Activated naive CD4-positive, alpha-beta T cell (primary cell): ENCODE results near the gene SERPINA4.

Experiments used
- DNase-seq, 4 experiments: peaks; one replicate each; lab custom pipeline; 2025; lab: John Stamatoyannopoulos, UW

Gene SERPINA4, protein sequence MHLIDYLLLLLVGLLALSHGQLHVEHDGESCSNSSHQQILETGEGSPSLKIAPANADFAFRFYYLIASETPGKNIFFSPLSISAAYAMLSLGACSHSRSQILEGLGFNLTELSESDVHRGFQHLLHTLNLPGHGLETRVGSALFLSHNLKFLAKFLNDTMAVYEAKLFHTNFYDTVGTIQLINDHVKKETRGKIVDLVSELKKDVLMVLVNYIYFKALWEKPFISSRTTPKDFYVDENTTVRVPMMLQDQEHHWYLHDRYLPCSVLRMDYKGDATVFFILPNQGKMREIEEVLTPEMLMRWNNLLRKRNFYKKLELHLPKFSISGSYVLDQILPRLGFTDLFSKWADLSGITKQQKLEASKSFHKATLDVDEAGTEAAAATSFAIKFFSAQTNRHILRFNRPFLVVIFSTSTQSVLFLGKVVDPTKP

DNA sequence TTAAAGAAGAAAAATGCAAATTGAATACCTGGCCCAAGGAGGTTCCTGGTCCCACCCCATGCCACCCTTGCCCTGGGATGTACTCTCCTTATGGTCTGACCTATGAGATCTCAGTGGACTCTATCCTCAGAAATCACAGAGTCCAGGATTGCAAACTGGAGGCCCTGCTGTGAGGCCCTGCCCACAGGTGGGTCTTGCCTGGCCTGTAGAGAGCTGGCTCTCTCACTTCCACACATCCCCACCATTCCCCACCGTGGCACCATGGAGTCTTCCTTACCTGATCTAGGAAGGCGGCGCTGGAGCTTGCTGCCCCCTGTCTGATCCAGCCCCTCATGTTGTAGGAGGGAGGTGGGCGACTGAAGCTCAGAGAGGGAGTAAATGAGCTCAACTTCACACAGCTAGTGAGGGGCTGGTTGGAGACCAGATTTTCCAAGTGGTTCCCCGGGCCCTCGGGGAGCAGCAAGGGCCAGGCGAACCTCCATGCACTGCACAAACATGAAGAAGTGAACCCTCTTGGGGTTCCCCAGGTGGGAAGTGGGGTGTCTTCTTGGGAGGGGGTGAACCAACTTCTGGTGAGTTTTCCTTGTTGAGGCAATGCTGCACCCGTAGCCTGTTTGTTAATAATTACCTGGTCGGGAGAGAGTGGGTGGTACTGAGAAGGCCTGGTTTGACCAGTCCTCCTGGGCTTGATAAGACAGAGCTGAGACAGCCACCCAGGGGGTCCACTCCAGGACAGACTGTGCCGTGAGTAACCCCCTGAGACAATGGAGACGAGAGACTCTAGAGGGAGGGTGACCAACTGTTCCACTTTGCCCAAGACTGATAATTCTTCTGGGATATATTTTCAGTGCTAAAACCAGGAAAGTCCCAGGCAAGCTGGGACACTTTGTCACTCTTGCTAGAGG is at the start of gene SERPINA4:
SERPINA4 (plus strand) TSS at position 692 of the 905 bp plus-strand sequence. CDS start 2,041 bp downstream, outside the sequence.
- DNase-seq, result no peak

DNA sequence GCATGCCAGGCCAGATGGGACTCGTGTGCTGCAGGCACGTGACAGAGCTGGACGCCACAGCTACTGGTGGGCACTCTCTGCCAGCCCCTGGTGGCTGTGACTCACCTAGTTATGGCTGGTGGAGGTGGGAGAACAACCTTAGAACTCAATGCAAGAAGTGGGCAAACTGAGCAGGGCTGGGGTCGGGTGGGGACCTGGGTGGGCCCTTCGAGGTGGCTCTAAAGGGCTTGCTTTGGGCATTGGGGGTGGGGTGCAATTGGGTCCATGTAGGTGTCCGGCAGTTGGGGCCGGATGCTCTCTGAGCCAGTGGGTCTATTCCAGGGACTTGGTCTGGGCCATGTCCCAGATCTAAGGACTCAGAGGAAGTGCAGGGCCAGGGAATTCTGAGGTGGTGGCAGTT is 46.9 kb upstream of the SERPINA4 start:
- no peak for DNase-seq

DNA sequence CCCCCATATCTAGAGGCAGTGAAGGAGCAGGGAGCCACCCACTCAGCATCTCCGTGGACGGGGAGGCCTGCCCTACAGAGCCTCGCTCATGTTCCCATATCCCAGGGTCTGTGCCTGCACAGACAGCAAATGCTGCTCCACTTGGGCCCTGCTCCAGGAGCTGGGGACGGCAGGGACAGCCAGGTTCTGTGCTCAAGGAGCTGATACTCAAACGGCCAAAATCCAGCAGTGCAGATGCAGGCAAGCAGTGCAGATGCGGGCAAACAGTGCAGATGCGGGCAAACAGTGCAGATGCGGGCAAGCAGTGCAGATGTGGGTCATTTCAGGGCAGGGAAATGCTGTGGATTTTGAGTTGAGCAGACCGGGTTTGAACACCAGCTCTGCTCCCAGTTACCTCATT is 45.8 kb upstream of the SERPINA4 start:
- DNase-seq, result no peak

DNA sequence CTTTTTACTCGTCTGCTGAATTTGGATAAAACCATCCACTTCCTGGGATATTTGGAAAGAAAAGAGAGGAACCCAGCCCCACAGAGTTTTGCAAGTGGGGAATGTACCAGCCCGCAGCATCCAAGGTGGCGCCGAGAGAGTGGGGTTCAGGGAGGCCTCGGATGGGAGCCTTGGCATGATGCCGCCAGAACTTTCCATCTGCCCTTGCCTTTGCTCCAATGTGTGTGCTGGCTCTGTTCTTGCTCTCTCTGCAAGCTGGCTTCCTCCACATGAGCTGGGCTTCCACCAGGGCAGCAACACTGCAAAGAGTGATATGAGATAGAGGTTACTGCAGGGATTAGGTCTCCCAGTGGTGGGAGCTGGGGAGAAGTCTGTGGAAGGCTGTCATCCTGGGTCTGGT is 45.4 kb upstream of the SERPINA4 start:
- no peak for DNase-seq

DNA sequence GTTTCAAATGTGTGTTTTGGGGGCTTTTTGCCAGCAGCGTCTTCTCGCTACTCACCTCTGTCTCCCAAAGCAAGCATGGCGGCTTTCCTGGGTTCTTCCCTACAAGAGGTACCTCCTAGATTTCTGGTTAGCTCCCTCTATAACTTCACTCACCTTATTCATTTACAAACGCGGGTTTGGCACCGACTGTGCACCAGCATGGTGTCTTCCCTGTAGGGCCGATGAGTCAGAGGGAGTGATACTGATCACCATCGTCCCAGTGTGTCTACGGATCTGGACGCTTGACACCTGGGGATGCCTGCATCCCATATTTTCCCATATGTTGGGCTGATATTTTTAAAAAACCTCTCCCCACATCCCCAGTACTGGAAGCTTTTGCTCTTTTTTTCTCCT is 44.0 kb upstream of the SERPINA4 start:
- DNase-seq, result no peak

DNA sequence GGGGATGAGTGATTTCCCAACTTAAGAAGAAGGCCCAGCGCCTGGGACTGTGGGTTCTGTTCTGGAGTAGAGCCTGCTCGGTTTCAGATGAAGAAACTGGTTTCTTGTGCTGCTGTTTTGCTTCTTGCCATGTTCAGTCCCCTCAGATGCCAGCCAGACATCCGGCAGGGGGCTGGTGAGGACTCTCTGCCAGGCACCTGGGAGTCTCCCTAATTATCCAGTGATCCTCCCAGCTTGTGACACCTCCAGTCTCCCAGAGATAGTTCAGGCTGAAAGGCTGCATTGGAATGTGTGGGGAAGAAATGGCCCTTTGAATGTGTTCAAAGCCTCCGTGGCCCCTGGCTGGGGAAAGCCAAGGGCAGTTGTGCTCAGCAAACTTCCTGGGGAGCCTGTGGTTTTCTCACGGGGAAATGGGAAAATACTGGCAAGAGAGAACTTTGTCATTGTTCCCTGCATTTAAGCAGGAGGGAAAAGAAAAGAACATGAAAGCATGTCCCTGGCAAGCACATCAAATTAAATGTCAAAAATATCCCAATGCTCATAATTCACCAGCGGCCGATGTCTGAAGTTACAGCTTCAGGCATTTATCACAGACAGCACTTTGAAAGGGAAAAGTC is 43.5 kb upstream of the SERPINA4 start:
- no peak for DNase-seq

DNA sequence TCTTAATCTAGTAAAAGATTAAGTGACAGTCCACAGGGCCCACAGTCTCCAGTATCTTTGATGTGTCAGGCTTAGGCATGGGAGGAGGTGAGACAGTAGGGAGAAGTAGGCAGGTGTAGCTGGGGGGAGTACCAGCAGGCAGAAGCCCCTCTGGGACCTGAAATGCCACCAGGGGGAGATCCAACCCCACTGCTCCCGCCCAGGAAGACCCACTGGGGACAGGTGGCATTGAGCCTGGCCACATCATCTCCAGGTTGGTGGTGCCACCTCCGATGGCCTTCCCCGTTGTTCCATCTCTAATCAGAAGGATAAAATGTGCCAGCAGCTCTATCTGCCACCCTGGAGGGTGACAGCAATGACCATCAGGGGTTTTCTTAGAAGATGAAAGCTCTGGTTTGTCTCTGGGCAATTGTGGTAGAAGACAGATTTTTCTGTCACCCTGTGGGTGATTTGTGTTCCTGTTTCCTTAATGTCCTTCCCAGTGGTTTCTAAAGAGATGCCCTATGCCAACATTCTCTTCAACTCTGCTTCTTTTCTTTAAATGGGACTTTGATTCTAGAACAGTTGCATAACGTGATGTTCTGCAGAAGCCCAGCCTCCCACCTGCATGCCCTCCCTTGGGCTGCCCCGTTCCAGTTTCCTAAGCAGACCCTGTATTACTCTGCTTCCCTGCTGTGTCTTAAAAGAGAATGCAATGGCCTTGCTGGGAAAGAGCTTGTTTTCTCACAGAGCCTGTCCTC is 39.7 kb upstream of the SERPINA4 start:
- no peak for DNase-seq

DNA sequence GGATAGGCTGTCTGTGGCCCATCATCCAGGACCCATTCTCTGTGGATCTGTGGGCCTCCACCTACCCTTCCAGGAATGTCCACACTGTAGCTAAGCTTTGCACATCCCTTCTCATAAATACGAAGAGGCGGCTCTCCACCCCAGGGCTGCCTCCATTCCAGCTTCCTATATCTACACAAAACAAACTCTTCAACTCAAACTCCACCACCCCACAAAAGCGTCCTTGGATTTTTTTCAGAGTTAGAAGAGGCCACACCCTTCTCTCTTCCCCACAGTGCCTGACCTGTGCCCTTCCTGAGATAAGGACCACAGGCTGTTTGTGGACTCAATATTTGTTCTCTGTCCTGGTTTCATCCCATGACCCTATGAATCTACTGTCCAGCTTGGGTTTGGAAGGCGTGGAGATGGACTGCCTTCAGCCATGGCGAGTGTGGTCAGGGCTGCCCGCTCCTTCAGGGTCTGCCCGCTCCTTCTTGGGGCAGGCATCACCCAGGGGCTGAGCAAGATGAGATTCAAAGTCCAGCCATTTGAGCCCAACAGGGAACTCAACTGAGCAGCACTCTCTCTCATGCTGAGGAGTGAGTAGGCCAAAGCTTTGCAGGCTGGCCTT is 39.0 kb upstream of the SERPINA4 start:
- no peak for DNase-seq

DNA sequence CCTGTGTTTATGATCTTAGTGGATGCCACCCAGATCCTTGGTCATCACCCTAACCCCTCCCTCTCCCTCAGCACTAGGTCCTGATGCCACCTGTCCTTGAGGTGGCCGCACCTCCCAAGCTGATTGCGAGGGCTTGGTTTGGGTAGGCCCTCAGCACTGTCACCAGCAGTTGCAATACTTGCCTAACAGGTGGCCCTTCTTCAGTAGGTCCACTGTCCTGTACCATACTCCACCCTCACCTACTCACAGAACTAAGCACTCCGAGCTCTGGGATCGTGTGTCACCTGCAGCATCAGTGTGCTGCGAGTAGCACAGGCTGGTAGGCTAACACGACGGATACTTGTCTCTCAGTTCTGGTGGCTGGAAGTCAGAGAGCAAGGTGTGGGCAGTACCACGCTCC is 38.0 kb upstream of the SERPINA4 start:
- DNase-seq, result no peak

DNA sequence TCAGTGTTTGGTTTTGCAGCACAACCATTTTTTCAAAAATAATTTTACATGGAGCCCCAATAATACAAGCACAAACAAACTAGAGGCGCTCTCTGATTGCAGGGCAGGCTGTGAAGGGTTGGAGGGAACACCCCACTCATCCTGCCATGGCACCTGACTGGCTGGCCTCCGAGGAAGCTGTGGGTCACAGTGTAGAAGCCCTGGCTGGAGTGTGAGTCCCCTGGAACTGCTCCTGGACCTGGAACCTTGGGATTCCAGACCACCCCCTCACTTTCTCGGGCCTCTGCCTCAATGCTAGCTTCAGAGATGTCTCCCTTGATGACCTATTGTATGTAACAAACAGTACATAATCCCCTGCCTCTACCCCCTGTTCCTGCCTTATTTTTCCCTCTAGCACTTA is 37.1 kb upstream of the SERPINA4 start:
- DNase-seq, result no peak

DNA sequence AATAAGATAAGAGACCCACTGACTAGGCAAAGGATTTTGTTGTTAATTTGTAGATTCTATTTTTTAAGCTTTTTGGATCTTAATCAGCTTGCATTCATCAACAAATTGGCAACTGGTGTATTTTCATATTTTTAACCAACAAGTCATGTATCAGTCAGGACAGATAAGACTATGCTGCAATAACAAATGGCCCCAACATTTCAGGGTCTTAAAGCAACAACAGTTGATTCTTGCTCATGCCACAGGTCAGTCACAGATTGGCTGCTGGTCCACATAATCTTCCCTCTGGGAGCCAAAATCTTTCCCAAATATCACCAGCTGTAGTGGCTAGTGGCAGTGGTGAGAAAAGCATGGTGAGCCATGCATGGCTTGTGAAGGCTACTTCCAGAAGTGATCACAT is 30.1 kb upstream of the SERPINA4 start:
- DNase-seq, result no peak

DNA sequence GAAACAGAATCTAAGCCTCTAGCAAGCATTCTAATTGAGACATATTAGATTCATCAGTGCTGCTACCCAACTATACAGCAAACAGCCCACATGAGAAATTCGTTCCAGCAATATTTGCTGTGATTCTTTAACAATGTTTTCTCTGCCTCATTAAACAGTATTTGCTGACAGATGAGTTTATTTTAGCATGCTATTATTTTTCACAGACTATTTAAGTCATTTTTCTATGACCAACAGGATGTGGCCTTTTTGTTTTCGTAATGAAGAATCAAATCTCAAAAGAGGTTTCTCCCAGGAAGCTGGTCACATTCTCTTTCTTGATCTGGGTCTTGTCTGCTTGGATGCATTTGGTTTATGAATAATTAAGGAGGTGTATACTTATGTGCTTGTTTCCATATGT is 28.8 kb upstream of the SERPINA4 start:
- DNase-seq, result no peak

DNA sequence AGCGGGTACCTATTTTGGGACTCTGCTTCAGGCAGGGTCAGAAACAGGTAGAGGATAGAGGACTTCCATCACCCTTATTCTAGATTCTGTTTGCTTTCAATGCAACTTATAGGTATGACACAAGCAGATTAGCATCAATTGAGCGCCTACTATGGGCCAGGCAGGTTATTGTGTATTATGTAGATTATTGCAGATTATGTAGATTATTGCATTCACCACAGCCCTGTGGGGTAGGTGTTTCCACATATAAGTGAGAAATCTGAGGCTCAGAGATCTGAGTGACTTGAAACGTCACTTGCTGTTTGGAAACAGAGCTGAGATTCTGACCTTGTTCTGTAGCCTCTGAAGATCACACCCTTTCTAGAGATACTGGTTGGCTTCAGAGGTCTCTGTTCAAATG is 25.7 kb upstream of the SERPINA4 start:
- DNase-seq, result no peak

DNA sequence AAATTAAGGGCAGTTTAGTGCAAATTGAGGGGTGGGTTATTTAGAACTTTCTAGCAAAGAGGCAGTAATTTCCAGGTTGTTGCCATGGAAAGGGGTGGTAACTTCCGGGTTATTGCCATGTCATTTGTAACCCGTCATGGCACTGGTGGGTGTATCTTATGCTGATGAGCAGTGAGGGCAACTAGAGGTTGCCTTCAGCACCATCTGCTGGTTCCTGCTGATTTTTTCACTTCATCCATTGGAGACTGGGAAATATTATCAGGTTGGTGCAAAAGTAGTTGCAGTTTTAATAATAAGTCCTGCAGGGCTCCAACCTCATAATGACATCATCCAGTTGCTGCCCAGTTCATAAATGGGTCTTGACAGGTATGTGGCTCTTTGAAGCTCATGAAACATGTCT is 24.4 kb upstream of the SERPINA4 start:
- DNase-seq, result no peak

DNA sequence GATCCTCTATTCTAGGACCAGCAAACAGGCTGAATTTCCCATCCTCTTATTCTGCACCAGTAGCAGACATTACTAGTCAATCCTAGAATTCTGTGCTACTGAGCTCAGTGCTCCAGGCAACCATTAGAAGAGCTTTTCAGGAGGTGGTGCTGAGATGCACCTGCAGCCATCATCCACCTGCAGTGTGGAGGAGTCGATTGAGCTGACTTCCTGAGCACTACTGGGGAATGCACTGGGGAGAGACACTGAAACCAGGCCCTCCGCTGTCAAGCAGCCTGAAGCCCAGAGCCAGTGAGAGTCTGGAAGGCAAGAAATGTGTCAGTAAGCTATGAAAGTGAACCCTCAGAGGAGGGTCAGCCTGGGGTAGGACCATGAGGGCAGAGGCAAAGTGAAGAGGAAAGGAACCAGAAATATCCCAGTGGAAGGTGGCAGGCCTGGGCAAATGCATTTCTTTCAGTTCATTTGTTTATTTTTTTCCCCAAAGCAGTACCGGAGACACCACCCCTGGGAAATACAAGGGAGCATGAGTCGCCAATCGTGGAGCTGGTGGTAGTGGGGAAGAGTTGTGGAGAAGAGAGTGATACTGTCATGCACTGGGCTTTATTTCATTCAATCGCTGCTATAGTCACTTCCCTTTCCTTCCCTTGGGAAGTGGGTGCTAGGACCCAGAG is 23.0 kb upstream of the SERPINA4 start:
- no peak for DNase-seq

DNA sequence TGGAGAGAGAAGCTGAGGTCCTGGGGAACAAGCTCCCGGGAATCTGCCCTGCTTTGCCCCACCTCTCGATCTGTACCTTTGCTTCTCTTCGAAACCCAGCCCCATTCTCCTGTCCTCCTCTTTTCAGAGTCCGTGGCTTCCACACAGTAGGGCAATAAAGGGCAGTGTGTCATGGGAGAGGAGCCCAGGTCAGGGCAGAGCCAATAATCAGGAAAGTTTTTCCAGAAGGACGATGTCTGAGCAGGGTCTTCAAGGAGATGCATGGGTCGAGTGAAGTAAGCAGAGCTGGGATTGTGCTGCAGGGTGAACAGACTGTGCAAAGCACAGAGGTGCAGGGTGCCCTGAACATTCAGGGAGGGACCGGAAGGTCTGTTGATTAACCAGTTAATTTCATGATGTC is 22.1 kb upstream of the SERPINA4 start:
- DNase-seq, result no peak

DNA sequence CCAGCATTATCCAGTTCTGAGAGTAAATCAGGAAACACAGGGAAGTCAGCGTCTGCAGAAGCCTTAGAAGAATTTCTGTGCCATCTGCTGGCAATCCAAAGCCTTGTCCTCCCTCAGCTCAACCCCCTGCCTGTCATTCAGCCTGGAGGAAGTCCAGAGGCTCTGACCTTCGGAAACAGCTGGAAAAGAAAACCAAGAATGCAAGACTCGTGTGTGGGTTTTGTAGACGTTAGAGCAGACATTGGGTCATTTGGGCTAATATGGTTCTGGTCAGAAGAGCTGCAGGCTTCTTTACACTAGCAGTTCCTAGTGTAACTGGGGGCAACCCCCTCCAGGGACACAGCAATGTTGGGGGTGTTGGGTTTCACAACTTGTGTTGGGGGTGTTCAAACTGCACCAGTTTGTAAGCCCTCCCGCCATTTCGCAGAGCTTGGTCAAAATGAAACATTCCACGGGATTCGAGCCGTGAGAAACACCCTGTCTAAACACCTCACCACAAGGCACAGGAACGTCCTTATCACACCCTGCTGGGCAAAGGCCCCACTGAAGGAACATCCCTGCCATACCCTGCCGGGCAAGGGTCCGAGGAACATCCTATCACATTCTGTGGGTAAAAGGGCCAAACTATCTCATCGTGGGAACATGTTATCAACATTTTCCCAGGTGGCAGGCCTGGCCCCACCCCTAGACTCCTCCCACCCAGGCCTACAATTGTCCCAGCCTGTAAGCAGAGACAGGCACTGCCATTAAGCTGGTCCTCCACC is 21.0 kb upstream of the SERPINA4 start:
- no peak for DNase-seq

DNA sequence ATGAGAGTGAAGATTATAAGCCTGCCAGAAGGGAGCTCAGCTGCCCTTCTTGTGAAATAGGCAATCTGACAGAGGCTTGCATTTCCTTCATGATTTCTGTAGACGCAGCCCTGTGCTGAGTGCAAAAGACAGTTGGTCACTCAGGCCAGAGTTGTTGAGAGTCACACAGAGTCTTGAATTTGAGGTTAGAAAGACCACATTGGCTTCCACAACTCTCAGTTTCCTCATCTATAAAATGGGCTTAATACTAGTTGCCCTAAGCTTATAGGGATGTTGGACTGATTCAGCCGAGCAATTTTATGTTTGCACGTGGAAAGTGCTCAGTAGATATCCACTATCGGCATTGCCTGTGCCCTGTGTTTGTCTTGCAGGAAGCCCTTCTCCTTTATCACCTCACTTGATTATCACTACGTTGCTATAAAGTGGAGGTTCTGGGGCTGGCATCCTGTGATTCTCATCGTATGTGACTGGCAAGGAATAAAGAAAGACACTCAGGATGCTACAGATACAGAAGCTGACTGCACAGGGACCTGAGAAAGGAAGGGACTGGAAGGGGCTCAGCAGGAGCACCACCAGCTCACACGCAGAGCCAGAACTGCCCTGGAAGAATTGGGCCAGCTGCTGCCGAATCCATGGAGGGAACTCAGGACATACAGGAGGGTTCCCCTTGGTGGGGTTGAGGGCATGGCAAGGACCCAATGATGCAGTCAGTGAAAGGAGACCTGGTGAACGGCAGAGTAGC is 19.8 kb upstream of the SERPINA4 start:
- no peak for DNase-seq

DNA sequence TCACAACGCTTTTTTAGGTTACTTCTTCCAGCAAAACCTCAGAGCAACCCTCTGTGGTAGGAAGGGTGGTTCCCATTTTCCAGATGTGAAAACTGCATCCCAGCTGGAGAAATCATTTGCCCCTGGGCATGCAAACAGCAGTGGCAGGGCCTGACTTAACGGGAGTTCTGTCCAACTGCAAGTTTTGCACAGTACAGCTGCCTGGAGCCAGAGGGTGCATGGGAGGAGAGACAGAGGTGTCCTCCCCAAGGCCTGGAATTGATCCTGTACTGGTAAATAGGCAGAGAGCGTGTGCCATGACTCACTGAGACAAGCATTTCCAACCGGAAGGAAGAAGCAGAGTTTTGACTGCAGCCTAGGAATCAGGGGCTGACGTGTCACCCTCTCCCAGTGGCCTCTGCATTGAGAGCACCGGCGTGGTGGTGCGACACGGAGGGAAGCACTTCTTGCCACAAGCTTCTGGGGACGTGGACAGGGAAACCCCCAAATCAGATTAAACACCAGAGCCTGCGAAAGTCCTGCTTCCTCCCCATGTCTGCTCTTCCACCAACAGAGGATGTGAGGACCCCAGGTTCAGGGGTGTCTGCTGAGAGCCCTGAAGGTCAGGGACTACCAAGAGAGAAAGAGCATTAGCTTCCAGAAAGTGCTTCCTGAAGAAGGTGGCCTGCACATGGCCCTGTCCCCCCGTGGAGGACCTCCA is 19.0 kb upstream of the SERPINA4 start:
- DNase-seq, result no peak
